K562 (cell line): Measurements from ENCODE around the gene CNTN5. TPM values are rescaled to one million over a fixed set of nuclear protein-coding genes. Genes with fewer than 3 reads are reported as not detected.

ENCODE experiments used
- ATAC-seq: fragments of 200-7000 bp; cut with Tn5 transposase; 3 replicates; pipeline ENCODE4 v1.9.1; 2020; ENCODE audit warnings: moderate library complexity
- BruUV-seq: library from RNA; stranded (reverse); fragments of 400-500 nt; replicated peaks from 2 replicates; lab custom pipeline; 2021; lab: Mats Ljungman, UMichigan
- CTCF ChIA-PET: fragments of 300-600 bp; formaldehyde crosslinking; extraction: SDS; loops from one replicate; lab custom pipeline; 2021; ENCODE audit warnings: low intra/inter-chr PET ratio; lab: Yijun Ruan, JAX
- POLR2A ChIA-PET: fragments of 300-600, 350-650 bp; sonication (Branson Sonifier 250); formaldehyde crosslinking; extraction: SDS; loops from one replicate; lab custom pipeline; 2021; ENCODE audit warnings: antibody characterized with exemption, inconsistent platforms; lab: Yijun Ruan, JAX
- DNase-seq, 4 experiments: peaks; one replicate each; pipeline versions ENCODE4 v3.0.0 to v3.0.0-alpha.2; 2011 to 2018; ENCODE audit warnings: low spot score in 3 of 4, mixed read lengths in 3 of 4; ENCODE audit errors: extremely low read depth in 1 of 4
- FAIRE-seq: peaks from 2 replicates; lab custom pipeline; 2011; peaks lifted over from hg19 to GRCh38; lab: Jason Lieb, UNC
- H2AFZ ChIP-seq: 2 replicates; pipeline ENCODE4 v1.6.0; 2011; ENCODE audit warnings: low read depth, low read length, control low read depth, inconsistent platforms
- H3K27ac ChIP-seq: fragments of 200-600 bp; 3 replicates; pipeline ENCODE4 v1.8.0; 2011; ENCODE audit warnings: low read depth, mild to moderate bottlenecking, control low read depth, inconsistent platforms, low read length, moderate library complexity, mixed read lengths; ENCODE audit errors: extremely low read depth
- H3K27me3 ChIP-seq, 2 experiments: fragments of 300-600 bp in 1 of 2; 2 replicates in 1 of 2; 3 replicates in 1 of 2; pipeline versions ENCODE4 v1.6.0 to v1.8.0; 2011; ENCODE audit warnings: inconsistent platforms in 2 of 2, low read length in 2 of 2, mild to moderate bottlenecking in 1 of 2, mixed read lengths in 1 of 2, moderate library complexity in 1 of 2; ENCODE audit not compliant: control insufficient read depth in 2 of 2, insufficient read depth in 2 of 2
- H3K36me3 ChIP-seq: fragments of 300-600 bp; 3 replicates; pipeline ENCODE4 v1.8.0; 2011; ENCODE audit warnings: mild to moderate bottlenecking, low read length, inconsistent platforms; ENCODE audit not compliant: control insufficient read depth, insufficient read depth
- H3K4me1 ChIP-seq, 2 experiments: fragments of 200-600 bp in 1 of 2; replicated peaks in 1 of 2; 2 replicates in 1 of 2; 3 replicates in 1 of 2; pipeline versions ENCODE4 v1.5.1 to v1.8.0; 2011; ENCODE audit warnings: inconsistent platforms in 2 of 2, low read length in 2 of 2, mild to moderate bottlenecking in 1 of 2, mixed read lengths in 1 of 2, moderate library complexity in 1 of 2; ENCODE audit not compliant: control insufficient read depth in 2 of 2, insufficient read depth in 2 of 2
- H3K4me2 ChIP-seq: 2 replicates; pipeline ENCODE4 v1.6.1; 2011; ENCODE audit warnings: low read length, control low read depth, inconsistent platforms, mixed read lengths; ENCODE audit not compliant: insufficient read depth
- H3K4me3 ChIP-seq: fragments of 200-600 bp; sonication (generic), shearing (Covaris generic); 2 replicates; pipeline ENCODE4 v1.5.1; 2016; ENCODE audit warnings: control low read depth, inconsistent platforms
- H3K79me2 ChIP-seq: fragments of 200-600 bp; 3 replicates; pipeline ENCODE4 v1.8.0; 2011; ENCODE audit warnings: low read length, inconsistent platforms; ENCODE audit not compliant: control insufficient read depth, insufficient read depth
- H3K9ac ChIP-seq, 2 experiments: 2 replicates each; pipeline versions ENCODE4 v1.6.0 to v1.6.1; 2011; ENCODE audit warnings: low read depth in 2 of 2, low read length in 2 of 2, control low read depth in 1 of 2, inconsistent platforms in 1 of 2, mild to moderate bottlenecking in 1 of 2, mixed read lengths in 1 of 2; ENCODE audit not compliant: insufficient read depth in 1 of 2
- H3K9me1 ChIP-seq: one replicate; pipeline ENCODE4 v1.6.0; 2011; ENCODE audit warnings: inconsistent platforms, mild to moderate bottlenecking, low read length, moderate library complexity; ENCODE audit not compliant: control insufficient read depth, insufficient read depth
- H3K9me3 ChIP-seq: replicated peaks from 2 replicates; pipeline ENCODE4 v1.5.1; 2011; ENCODE audit warnings: low read depth, low read length, inconsistent platforms; ENCODE audit not compliant: control insufficient read depth, insufficient read depth
- H4K20me1 ChIP-seq: replicated peaks from 2 replicates; pipeline ENCODE4 v1.6.1; 2011; ENCODE audit warnings: low read length, inconsistent platforms, mixed read lengths; ENCODE audit not compliant: control insufficient read depth, insufficient read depth
- BACH1 ChIP-seq: fragments of 200-800 bp; sonication (Bioruptor generic); IDR thresholded peaks from 2 replicates; pipeline ENCODE4 v1.6.1; 2016; ENCODE audit warnings: missing genetic modification characterization, missing compliant biosample characterization
- CHD4 ChIP-seq: fragments of 200-600 bp; sonication (generic); IDR thresholded peaks from 3 replicates; pipeline ENCODE4 v1.6.1; 2012; ENCODE audit warnings: low read depth, mild to moderate bottlenecking, mixed read lengths, low read length, inconsistent platforms; ENCODE audit not compliant: insufficient read depth, insufficient replicate concordance, poor library complexity, severe bottlenecking
- DNMT1 ChIP-seq: fragments of 450-650 bp; IDR thresholded peaks from 2 replicates; pipeline ENCODE4 v1.6.1; 2016; ENCODE audit warnings: antibody characterized with exemption, mild to moderate bottlenecking
- ELF1 ChIP-seq: fragments of 200-800 bp; sonication (Bioruptor generic); IDR thresholded peaks from 2 replicates; pipeline ENCODE4 v1.6.1; 2016; ENCODE audit warnings: missing genetic modification characterization, missing compliant biosample characterization
- FOXJ3 ChIP-seq: sonication (generic); formaldehyde crosslinking; IDR thresholded peaks from 2 replicates; pipeline ENCODE4 v1.4.0; 2020; ENCODE audit warnings: mild to moderate bottlenecking, missing genetic modification reagents
- FOXK2 ChIP-seq, 2 experiments: fragments of 450-650 bp; IDR thresholded peaks in 1 of 2; conservative IDR thresholded peaks in 1 of 2; 2 replicates each; pipeline ENCODE4 v1.6.1; 2016; ENCODE audit warnings: low read depth in 2 of 2, mild to moderate bottlenecking in 1 of 2
- HMG20B ChIP-seq: fragments of 250-450 bp; sonication (Bioruptor Pico); IDR thresholded peaks from 2 replicates; pipeline ENCODE4 v1.5.0; 2021; ENCODE audit warnings: mild to moderate bottlenecking
- HOXB6 ChIP-seq: fragments of 250-450 bp; sonication (Bioruptor Pico); IDR thresholded peaks from 2 replicates; pipeline ENCODE4 v1.5.1; 2022; ENCODE audit warnings: mild to moderate bottlenecking, borderline replicate concordance
- LCOR ChIP-seq: sonication (generic); formaldehyde crosslinking; IDR thresholded peaks from 2 replicates; pipeline ENCODE4 v1.8.0; 2022; ENCODE audit warnings: mild to moderate bottlenecking, missing genetic modification reagents
- NFYB ChIP-seq: IDR thresholded peaks from 2 replicates; pipeline ENCODE4 v1.6.1; 2011; ENCODE audit warnings: mild to moderate bottlenecking, moderate library complexity; ENCODE audit not compliant: insufficient read length; ENCODE audit errors: extremely low read depth
- SMAD3 ChIP-seq: fragments of 450-650 bp; formaldehyde crosslinking; conservative IDR thresholded peaks from 2 replicates; pipeline ENCODE4 v1.4.0; 2020; ENCODE audit warnings: mild to moderate bottlenecking
- THRA ChIP-seq: fragments of 450-650 bp; IDR thresholded peaks from 2 replicates; pipeline ENCODE4 v1.6.1; 2017; ENCODE audit warnings: mild to moderate bottlenecking, moderate library complexity
- TOE1 ChIP-seq, 2 experiments: fragments of 450-650 bp in 1 of 2; sonication (generic) in 1 of 2; formaldehyde crosslinking in 1 of 2; IDR thresholded peaks; 2 replicates each; pipeline versions ENCODE4 v1.7.1 to v1.8.0; 2016 to 2022; ENCODE audit warnings: borderline replicate concordance in 2 of 2, mild to moderate bottlenecking in 2 of 2, antibody characterized with exemption in 1 of 2, inconsistent platforms in 1 of 2, low read depth in 1 of 2, missing genetic modification reagents in 1 of 2, moderate library complexity in 1 of 2
- ZZZ3 ChIP-seq: fragments of 450-650 bp; IDR thresholded peaks from 2 replicates; pipeline ENCODE4 v1.6.1; 2016; ENCODE audit warnings: antibody characterized with exemption, mild to moderate bottlenecking, moderate library complexity
- WGBS: fragments of 100-300 bp; shearing (Covaris generic); methylation state at CpG from one replicate; pipeline ENCODE4 v1.1.6; 2016; ENCODE audit warnings: low coverage, mixed read lengths; ENCODE audit not compliant: insufficient coverage; ENCODE audit errors: missing lambda C conversion rate; 5-methylcytosine and 5-hydroxymethylcytosine counted together
- in situ Hi-C: fragments of 300-500 bp; cut with MboI; formaldehyde crosslinking; loops from 4 replicates; pipeline ENCODE4 v1.15.0; 2018; ENCODE audit warnings: inconsistent platforms, mixed read lengths
- intact Hi-C: fragments of 100-400 bp; cut with micrococcal nuclease; formaldehyde crosslinking; loops from 2 replicates; pipeline ENCODE4 v1.14.2; 2022
- polyA plus RNA-seq, 8 experiments: library from polyadenylated mRNA; depleted of rRNA in 4 of 8; stranded (reverse) in 5 of 8; unstranded in 3 of 8; fragments of >200 nt; fragmentation: Nextera tagmentation in 2 of 8; fragmentation: Illumina TruSeq in 1 of 8; extraction: Ambion mirVana in 2 of 8; extraction: Trizol in 1 of 8; gene quantifications; 2 replicates each; pipeline versions ENCODE4 v1.2.1 to v1.2.3, GENCODE V29; 2011 to 2014; ENCODE audit warnings: inconsistent platforms in 1 of 8, missing spikeins in 1 of 8
- total RNA-seq, 7 experiments: library from RNA; depleted of rRNA in 6 of 7; stranded (reverse); fragments of >200 nt in 6 of 7; fragmentation: Illumina TruSeq in 2 of 7; extraction: Trizol in 2 of 7; gene quantifications; 2 replicates each; pipeline versions ENCODE4 v1.2.1 to v1.2.3, GENCODE V29; 2011 to 2021; ENCODE audit warnings: low replicate concordance in 1 of 7
- TF ChIP-seq, protein P1 (sequence below): sonication (generic); formaldehyde crosslinking; IDR thresholded peaks from 2 replicates; pipeline ENCODE4 v1.8.0; 2022; ENCODE audit warnings: mild to moderate bottlenecking, missing genetic modification reagents
- TF ChIP-seq, protein P2 (sequence below): fragments of 450-650 bp; IDR thresholded peaks from 2 replicates; pipeline ENCODE4 v1.6.1; 2016

CNTN5 gene
- total and polyA plus RNA-seq, 9 of the 15 experiments (the other 6 are each of a cell fraction or from before 2014, with no cell fraction given) = 0.03 TPM; not detected in 8

DNA sequence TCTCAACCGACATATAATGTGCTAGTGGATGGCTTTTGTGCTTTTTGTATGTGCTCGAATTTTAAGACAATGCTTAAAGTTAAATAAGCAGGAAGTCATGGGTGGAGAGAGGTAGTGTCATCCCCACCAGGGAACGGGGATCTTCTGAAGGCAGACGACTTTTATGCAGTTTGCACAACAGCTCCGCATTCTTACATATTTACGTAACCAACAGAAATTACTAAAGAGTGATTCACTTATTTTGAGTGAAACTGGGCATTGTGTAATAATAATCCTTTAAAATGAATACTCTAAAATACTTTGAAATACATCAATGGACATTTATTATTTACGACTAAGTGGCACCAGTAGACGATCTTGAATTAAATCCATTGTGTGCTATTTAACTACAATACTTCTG lies 305.1 kb downstream of the CNTN5 start:
- in situ Hi-C loops = no loop called here
- Histone ChIP-seq H3K27ac (no peak overlapping the region), H2AFZ (no peak overlapping the region), H3K4me2 (no peak overlapping the region), H3K9me3 (no peaks in the 10 kb centered on the region; the same call in 1 of the 2 replicates), H3K9ac (no peak overlapping the region), H3K4me1 (no peaks in the 10 kb centered on the region), H3K4me3 (no peak overlapping the region), H4K20me1 (no peaks in the 10 kb centered on the region), H3K36me3 (no peaks in the 10 kb centered on the region), H3K79me2 (no peaks in the 10 kb centered on the region), H3K9me1 (no peaks in the 10 kb centered on the region), H3K27me3 (no peaks in the 10 kb centered on the region)
- CTCF ChIA-PET = no interaction called here
- FAIRE-seq (no peak), DNase-seq (no peak), ATAC-seq (no peak)
- BruUV-seq = no TSS peak
- POLR2A ChIA-PET = no interaction called here
- intact Hi-C loops = no loop called here
- no peak for TF ChIP-seq FOXJ3
- TF ChIP-seq HOXB6 (CRISPR knock-in tag) = no peak
- TF ChIP-seq THRA = no peak
- TF ChIP-seq TOE1 (IDR thresholded peaks at IDR 0.05; ENCODE audit: borderline replicate concordance) = no peak
- no peak for TF ChIP-seq TOE1 (CRISPR knock-in tag; IDR thresholded peaks at IDR 0.05; ENCODE audit: borderline replicate concordance, low read depth)
- TF ChIP-seq SMAD3 (CRISPR knock-in tag) = no peak
- TF ChIP-seq CHD4 = no peak
- TF ChIP-seq ZZZ3 = no peak
- no peak for TF ChIP-seq DNMT1
- no peak for TF ChIP-seq LCOR
- TF ChIP-seq, protein P1, sequence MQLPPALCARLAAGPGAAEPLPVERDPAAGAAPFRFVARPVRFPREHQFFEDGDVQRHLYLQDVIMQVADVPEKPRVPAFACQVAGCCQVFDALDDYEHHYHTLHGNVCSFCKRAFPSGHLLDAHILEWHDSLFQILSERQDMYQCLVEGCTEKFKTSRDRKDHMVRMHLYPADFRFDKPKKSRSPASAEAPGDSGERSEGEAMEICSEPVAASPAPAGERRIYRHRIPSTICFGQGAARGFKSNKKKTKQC (CRISPR knock-in tag) = no peak
- TF ChIP-seq, protein P2, sequence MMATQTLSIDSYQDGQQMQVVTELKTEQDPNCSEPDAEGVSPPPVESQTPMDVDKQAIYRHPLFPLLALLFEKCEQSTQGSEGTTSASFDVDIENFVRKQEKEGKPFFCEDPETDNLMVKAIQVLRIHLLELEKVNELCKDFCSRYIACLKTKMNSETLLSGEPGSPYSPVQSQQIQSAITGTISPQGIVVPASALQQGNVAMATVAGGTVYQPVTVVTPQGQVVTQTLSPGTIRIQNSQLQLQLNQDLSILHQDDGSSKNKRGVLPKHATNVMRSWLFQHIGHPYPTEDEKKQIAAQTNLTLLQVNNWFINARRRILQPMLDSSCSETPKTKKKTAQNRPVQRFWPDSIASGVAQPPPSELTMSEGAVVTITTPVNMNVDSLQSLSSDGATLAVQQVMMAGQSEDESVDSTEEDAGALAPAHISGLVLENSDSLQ = no peak
- no peak for TF ChIP-seq ELF1
- TF ChIP-seq HMG20B (CRISPR knock-in tag) = no peak
- no peak for TF ChIP-seq NFYB
- TF ChIP-seq BACH1 (tag) = no peak
- no peak for TF ChIP-seq FOXK2 (conservative IDR thresholded peaks at IDR 0.05 in 1 of 2, IDR thresholded peaks at IDR 0.05 in 1 of 2; ENCODE audit: low read depth in 2 of 2)
- under 1% methylated on average over 8 of the region's 8 CpGs for WGBS
